ENCODE results near the gene USH2A.
"Not testable (repeated sequence)": the region's sequence is repeated elsewhere in the genome, so short reads cannot be mapped to it uniquely, and the experiment has no call there.

The USH2A gene

DNA sequence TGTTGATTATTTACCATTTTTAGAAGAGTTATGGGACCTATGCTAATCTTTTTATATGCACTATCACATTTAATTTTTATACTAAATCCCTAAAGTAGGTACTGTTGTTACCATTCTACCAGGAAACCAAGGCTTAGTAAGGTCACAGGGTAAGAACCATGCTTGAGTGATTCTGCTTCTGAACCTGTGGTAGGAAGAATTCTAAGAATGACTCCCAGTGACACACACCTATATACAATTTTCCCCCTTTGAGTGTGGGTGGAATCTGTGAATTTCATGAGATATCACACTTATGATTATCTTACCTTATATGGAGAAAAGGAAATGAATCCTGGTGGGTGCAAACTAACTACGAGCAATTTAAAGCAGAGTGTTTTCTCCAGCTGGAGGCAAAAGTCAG lies 391.0 kb downstream of the USH2A start:
- no peak for FAIRE-seq

- FAIRE-seq = peak; percentile 30
Observed at GRCh38 chr1:216028631-216029030, 394.6 kb downstream of the USH2A start.

DNA sequence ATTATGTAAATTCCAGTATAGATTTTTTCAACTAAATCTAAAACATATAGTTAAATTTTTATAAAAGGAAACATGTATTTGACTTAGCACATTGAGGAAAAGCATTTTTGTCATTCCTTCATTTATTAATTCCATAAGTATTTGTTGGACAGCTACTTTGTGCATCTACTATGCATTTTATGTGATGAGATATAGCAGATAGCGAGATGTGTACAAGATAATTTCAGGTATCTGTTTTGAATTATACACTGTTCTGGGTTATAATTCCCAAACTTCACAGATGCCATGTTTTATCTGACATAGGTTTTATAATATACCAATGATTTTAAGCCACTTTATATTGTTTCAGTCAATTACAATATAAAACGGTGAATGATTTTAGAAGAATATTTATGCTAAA lies 398.7 kb downstream of the USH2A start:
- FAIRE-seq = no peak

DNA sequence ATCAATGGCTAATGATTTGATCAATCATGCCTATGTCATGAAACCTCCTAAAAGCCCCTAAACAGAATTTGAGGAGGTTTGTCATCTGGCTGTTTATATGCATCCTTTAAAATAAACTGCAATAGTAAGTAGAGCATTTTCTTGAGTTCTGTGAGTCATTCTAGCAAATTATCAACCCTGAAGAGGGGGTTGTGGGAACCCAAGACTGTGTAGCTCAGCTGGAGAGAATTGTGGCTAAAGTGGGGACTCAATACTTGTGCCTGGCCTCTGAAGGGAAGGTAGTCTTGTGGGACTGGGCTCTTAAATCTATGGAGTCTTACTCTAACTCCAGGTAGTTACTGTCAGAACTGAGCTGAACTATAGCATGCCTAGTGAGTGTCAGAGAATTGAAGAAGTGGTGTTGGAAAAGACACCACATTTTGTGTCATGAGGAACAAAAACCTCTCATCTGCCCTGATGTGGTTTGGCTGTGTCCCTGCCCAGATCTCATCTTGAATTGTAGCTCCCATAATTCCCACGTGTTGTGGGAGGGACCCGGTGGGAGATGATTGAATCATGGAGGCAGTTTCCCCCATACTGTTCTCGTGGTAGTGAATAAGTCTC lies 402.4 kb downstream of the USH2A start:
- no peak for FAIRE-seq

- FAIRE-seq = no peak
Observed at GRCh38 chr1:216015116-216015515, 408.1 kb downstream of the USH2A start.

- no peak for FAIRE-seq
Observed at GRCh38 chr1:216014086-216014485, 409.2 kb downstream of the USH2A start.

GRCh38 chr1:216009456-216009855 lies 413.8 kb downstream of the USH2A start:
- FAIRE-seq = not testable (repeated sequence)

- FAIRE-seq = no peak
Observed at GRCh38 chr1:216005916-216006315, 417.3 kb downstream of the USH2A start.

DNA sequence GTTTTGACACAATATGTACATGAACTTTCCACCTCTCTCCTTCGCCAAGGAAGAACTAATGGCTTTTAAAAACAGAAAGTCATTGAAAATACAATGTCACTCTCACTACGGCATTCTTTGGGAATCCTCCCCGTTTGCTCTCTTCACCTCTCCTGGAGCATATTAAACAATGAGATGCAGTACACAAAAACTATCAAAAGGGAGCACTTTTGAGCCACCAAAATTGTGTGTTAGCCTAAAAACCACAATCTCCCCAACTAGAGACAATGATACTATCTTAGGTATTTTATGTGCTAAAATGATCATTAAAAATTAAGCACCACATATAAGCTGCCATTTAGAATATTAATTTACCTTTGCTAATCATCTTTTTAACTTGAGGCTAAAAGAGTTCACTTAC lies 430.6 kb downstream of the USH2A start:
- peak; percentile 46 for FAIRE-seq

DNA sequence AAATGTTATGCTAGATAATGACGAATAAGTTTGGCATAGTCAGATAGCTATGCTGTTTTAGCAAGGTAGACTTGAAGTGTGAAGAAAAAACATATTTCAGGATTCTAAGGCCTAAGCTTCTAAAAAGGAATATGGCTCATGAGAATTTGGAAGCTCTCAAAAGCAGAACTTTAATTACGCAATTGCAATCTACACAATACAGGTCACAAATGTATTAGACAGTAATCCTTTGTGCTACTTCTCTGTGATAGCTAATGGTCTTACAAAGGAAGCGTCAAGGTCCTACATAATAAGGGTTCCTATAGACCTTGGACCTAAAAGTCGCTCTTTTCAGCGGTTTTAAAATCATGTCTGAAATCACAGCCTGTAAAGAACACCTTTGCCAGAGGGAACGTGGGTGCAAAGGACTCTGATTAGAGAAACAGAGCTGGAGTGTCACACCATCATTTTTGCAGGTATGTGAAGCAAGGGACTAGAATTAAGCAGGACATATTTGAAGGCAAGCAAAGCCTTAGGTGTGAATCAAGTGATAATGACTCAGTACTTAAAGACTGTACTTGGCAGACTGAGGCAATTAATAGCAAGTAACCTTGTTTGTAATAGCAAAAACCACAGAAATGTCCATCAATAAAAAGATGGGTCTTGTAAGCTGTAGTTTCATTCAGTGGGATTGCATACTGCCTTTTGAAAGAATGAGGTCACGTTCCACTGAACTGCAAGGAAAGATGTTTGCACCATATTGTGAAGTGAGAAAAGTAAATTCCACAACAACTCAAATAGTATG lies 436.0 kb downstream of the USH2A start:
- FAIRE-seq = no peak

DNA sequence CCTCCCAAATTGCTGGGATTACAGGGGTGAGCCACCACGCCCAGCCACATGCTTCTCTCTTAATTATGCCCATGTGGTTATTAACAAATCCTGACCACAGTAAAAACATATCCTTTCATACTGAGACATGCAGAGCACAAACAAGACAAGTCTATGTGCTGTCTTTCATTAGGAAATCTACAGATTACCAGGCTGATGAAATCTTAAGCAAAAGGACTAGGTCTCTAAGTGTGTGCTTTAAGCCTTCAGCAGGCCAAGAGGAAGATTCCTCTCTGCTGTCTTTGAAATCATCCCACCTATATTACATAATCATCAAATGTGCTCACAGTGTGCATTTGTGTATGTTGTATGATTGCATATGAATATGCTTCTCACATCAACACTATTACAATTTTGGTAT lies 436.8 kb downstream of the USH2A start:
- FAIRE-seq = no peak

- no peak for FAIRE-seq
Observed at GRCh38 chr1:215983680-215984079, 439.6 kb downstream of the USH2A start.

GRCh38 chr1:215971793-215972441 lies 451.3 kb downstream of the USH2A start:
- no peak for FAIRE-seq

DNA sequence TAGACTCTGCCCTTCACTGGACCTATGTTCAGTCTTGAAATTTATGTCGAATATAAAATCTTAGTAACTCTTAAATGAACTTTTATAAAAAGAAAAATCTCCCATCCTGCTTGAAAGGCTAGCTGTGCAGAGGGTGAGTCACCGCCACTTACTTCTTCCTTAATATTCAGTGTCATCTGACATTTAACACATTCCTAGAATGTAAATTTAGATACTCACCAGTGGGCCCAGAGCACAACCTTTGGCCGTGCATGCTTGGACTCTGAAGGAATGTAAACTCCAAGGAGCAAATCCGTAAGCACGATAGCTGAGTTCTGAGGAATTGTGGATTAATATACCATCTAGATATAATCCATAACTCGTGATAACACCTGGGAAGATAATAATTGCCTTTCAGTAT lies 452.8 kb downstream of the USH2A start:
- no peak for FAIRE-seq

DNA sequence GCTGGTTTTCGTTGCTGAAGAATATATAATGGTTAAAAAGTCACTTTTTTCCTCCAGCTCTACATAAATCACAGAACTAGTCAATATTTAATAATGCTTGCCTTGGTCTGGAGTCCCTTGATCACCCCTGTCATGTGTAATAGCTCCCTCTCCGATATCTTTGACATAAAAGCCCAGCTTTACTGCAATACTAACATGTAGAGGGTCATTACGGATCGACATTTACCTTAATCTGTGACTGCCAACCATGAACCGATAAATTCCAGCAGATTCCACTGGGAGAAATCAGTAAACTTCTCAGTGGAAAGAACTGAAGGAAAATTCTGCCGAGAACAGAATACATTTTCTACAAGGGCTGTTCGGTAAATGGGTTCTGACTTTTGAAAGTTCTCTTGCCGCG lies 459.6 kb downstream of the USH2A start:
- FAIRE-seq = no peak

GRCh38 chr1:215963040-215963439 lies 460.2 kb downstream of the USH2A start:
- FAIRE-seq = no peak

DNA sequence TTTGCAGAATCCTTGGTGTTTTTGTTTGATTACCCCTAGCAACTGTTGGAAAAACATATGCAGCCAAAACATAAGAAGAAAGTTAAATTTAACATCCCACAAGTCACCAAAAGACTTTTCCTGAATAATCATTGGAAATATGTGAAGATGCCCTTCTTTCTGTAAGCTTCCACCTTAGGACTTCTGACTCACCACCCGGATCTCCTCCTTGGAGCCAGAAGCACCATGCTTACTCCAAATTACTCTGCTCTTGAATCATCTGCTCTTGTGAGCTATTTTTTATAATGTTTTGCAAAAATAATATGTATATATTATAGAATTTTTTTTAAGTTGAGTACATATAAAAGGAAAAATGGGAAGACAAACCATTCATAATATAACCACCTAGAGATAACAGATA lies 464.4 kb downstream of the USH2A start:
- FAIRE-seq = no peak

GRCh38 chr1:215957663-215958062 lies 465.6 kb downstream of the USH2A start:
- FAIRE-seq = no peak

- no peak for FAIRE-seq
Observed at GRCh38 chr1:215932558-215932957, 490.7 kb downstream of the USH2A start.

DNA sequence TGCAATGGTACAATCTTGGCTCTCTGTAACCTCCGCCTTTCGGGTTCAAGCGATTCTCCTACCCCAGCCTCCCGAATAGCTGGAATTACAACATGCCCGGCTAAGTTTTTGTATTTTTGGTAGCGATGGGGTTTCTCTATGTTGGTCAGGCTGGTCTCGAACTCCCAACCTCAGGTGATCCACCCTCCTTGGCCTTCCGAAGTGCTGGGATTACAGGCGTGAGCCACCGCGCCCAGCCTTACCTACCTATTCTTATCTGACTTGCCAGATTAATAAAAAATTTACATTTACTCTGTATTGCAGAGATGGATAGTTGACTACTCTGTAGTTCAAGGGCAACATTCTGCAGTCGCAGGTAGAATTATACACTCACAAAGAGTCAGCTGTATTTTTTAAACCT lies 496.6 kb downstream of the USH2A start:
- no peak for FAIRE-seq

- no peak for FAIRE-seq
Observed at GRCh38 chr1:215923129-215923824, 500.0 kb downstream of the USH2A start.

DNA sequence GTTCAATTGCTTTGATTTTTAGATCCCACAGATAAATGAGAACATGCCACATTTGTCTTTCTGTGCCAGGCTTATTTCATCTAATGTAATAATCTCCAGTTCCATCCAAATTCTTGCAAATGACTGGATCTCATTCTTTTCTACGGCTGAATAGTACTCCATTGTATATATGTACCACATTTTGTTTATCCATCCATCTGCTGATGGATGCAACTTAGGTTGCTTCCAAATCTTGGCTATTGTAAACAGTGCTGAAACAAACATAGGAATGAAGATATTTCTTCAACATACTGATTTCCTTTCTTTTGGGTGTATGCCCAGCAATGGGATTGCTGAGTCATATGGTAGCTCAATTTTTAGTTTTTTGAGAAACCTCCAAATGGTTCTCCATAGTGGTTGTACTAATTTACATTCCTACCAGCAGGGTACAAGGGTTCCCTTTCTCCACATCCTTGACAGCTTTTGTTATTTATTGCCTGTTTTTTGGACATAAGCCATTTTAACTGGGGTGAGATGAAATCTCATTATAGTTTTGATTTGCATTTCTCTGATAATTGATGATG lies 511.8 kb downstream of the USH2A start:
- no peak for FAIRE-seq

GRCh38 chr1:215905493-215906115 lies 517.6 kb downstream of the USH2A start:
- FAIRE-seq = no peak
